SK-N-SH (cell line): ENCODE results near the gene EDN2. TPM values are rescaled to one million over a fixed set of nuclear protein-coding genes. Genes with fewer than 3 reads are reported as not detected.

Source experiments
- CTCF ChIA-PET: fragments of 300-600, 350-600 bp; formaldehyde crosslinking; extraction: SDS; loops from one replicate; lab custom pipeline; 2021; lab: Yijun Ruan, JAX
- POLR2A ChIA-PET: fragments of 350-600 bp; sonication (Branson Sonifier 250); formaldehyde crosslinking; extraction: SDS; loops from one replicate; lab custom pipeline; 2020; ENCODE audit warnings: antibody characterized with exemption, inconsistent platforms; lab: Yijun Ruan, JAX
- DNase-seq: peaks from one replicate; pipeline ENCODE4 v3.0.0; 2012
- H2AFZ ChIP-seq: fragments of 200-600 bp; sonication (generic); 2 replicates; pipeline ENCODE4 v1.8.1; 2016; ENCODE audit warnings: antibody characterized with exemption, mild to moderate bottlenecking, low read depth
- H3F3A ChIP-seq: fragments of 200-600 bp; sonication (generic); replicated peaks from 2 replicates; pipeline ENCODE3; 2016; ENCODE audit warnings: antibody characterized with exemption, mild to moderate bottlenecking; ENCODE audit not compliant: insufficient read depth
- H3K27ac ChIP-seq, 2 experiments: fragments of 200-500 bp in 1 of 2; fragments of 200-600 bp in 1 of 2; sonication (Bioruptor generic) in 1 of 2; sonication (generic), shearing (Covaris generic) in 1 of 2; 2 replicates each; pipeline versions ENCODE4 v1.5.1 to v1.6.1; 2014 to 2016; ENCODE audit warnings: low read depth in 2 of 2, inconsistent platforms in 1 of 2, low read length in 1 of 2, mild to moderate bottlenecking in 1 of 2, mixed read lengths in 1 of 2
- H3K27me3 ChIP-seq: fragments of 200-600 bp; sonication (generic), shearing (Covaris generic); 2 replicates; pipeline ENCODE4 v1.6.1; 2016; ENCODE audit warnings: mixed run types; ENCODE audit not compliant: insufficient read depth
- H3K36me3 ChIP-seq, 2 experiments: fragments of 200-500 bp in 1 of 2; fragments of 200-600 bp in 1 of 2; sonication (Bioruptor generic) in 1 of 2; sonication (generic) in 1 of 2; replicated peaks in 1 of 2; 2 replicates each; pipeline versions ENCODE3 to v1.5.1; 2014 to 2016; ENCODE audit warnings: low read length in 1 of 2, mild to moderate bottlenecking in 1 of 2; ENCODE audit not compliant: insufficient read depth in 2 of 2, control insufficient read depth in 1 of 2
- H3K4me1 ChIP-seq, 2 experiments: fragments of 200-500 bp in 1 of 2; fragments of 200-600 bp in 1 of 2; sonication (Bioruptor generic) in 1 of 2; sonication (generic), shearing (Covaris generic) in 1 of 2; 2 replicates each; pipeline versions ENCODE4 v1.5.1 to v1.6.1; 2014 to 2016; ENCODE audit warnings: low read depth in 1 of 2, low read length in 1 of 2, mixed run types in 1 of 2; ENCODE audit not compliant: insufficient read depth in 2 of 2, control insufficient read depth in 1 of 2
- H3K4me2 ChIP-seq: fragments of 200-600 bp; sonication (generic), shearing (Covaris generic); 2 replicates; pipeline ENCODE4 v1.6.1; 2017; ENCODE audit warnings: mixed run types
- H3K4me3 ChIP-seq, 2 experiments: fragments of 200-500 bp in 1 of 2; fragments of 200-600 bp in 1 of 2; sonication (Bioruptor generic) in 1 of 2; sonication (generic), shearing (Covaris generic) in 1 of 2; 2 replicates each; pipeline versions ENCODE4 v1.5.1 to v1.8.1; 2014 to 2016; ENCODE audit warnings: low read depth in 2 of 2, inconsistent platforms in 1 of 2, low read length in 1 of 2, mild to moderate bottlenecking in 1 of 2, mixed read lengths in 1 of 2, moderate library complexity in 1 of 2
- H3K79me2 ChIP-seq: fragments of 200-600 bp; sonication (generic); 2 replicates; pipeline ENCODE4 v1.8.1; 2017; ENCODE audit warnings: mild to moderate bottlenecking; ENCODE audit not compliant: insufficient read depth
- H3K9ac ChIP-seq: fragments of 200-600 bp; sonication (generic); 2 replicates; pipeline ENCODE4 v1.6.1; 2017; ENCODE audit warnings: mixed run types
- H3K9me2 ChIP-seq: fragments of 200-600 bp; sonication (generic); 2 replicates; pipeline ENCODE4 v1.6.1; 2017; ENCODE audit warnings: mixed run types
- H3K9me3 ChIP-seq: fragments of 200-600 bp; sonication (generic); 2 replicates; pipeline ENCODE4 v1.6.1; 2017; ENCODE audit warnings: mixed run types, mild to moderate bottlenecking, moderate library complexity
- H4K20me1 ChIP-seq: fragments of 200-600 bp; sonication (generic); 2 replicates; pipeline ENCODE4 v1.6.1; 2017; ENCODE audit warnings: mild to moderate bottlenecking, mixed run types; ENCODE audit not compliant: insufficient read depth
- CHD2 ChIP-seq: fragments of 150-350 bp; IDR thresholded peaks from 2 replicates; pipeline ENCODE4 v1.6.1; 2018; ENCODE audit warnings: low read length; ENCODE audit not compliant: partially characterized antibody
- CTCF ChIP-seq: fragments of 200-600 bp; sonication (generic); IDR thresholded peaks from 2 replicates; pipeline ENCODE4 v1.6.1; 2017; ENCODE audit warnings: antibody characterized with exemption, mild to moderate bottlenecking, moderate library complexity
- FOSL2 ChIP-seq: IDR thresholded peaks from 2 replicates; pipeline ENCODE4 v1.4.0; 2012; ENCODE audit warnings: low read depth, mild to moderate bottlenecking, moderate library complexity, borderline replicate concordance
- FOXJ3 ChIP-seq: sonication (generic); formaldehyde crosslinking; IDR thresholded peaks from 2 replicates; pipeline ENCODE4 v1.5.1; 2020; ENCODE audit warnings: mild to moderate bottlenecking, missing genetic modification reagents
- GABPA ChIP-seq: IDR thresholded peaks from 2 replicates; pipeline ENCODE4 v1.4.0; 2012; ENCODE audit warnings: low read depth, mild to moderate bottlenecking
- IRF3 ChIP-seq: fragments of 150-350 bp; IDR thresholded peaks from 2 replicates; pipeline ENCODE4 v1.6.1; 2016; ENCODE audit warnings: mild to moderate bottlenecking, low read depth, low read length
- MAX ChIP-seq: IDR thresholded peaks from 2 replicates; pipeline ENCODE4 v1.4.0; 2012; ENCODE audit warnings: low read depth
- MEF2A ChIP-seq: IDR thresholded peaks from 2 replicates; pipeline ENCODE4 v1.4.0; 2012; ENCODE audit warnings: low read depth, borderline replicate concordance
- NFIC ChIP-seq: IDR thresholded peaks from 2 replicates; pipeline ENCODE4 v1.4.0; 2012; ENCODE audit warnings: borderline replicate concordance
- PBX3 ChIP-seq: IDR thresholded peaks from 2 replicates; pipeline ENCODE4; 2012
- RAD21 ChIP-seq: IDR thresholded peaks from 2 replicates; pipeline ENCODE4 v1.6.1; 2012; ENCODE audit warnings: mild to moderate bottlenecking, low read length
- RFX5 ChIP-seq: IDR thresholded peaks from 2 replicates; pipeline ENCODE4 v1.6.1; 2012; ENCODE audit warnings: mild to moderate bottlenecking, improper control_type of control experiment, low read length
- RXRA ChIP-seq: IDR thresholded peaks from 2 replicates; pipeline ENCODE4 v1.4.0; 2012; ENCODE audit warnings: low read depth, mild to moderate bottlenecking, borderline replicate concordance
- TAF1 ChIP-seq: IDR thresholded peaks from 2 replicates; pipeline ENCODE4 v1.6.1; 2012; ENCODE audit warnings: low read depth, mild to moderate bottlenecking, low read length, moderate library complexity, borderline replicate concordance
- TCF12 ChIP-seq: IDR thresholded peaks from 2 replicates; pipeline ENCODE4 v1.4.0; 2012
- USF2 ChIP-seq: fragments of 150-350 bp; IDR thresholded peaks from 2 replicates; pipeline ENCODE4 v1.6.1; 2017; ENCODE audit warnings: antibody characterized with exemption, low read length, low read depth, borderline replicate concordance
- WGBS: methylation state at CpG from one replicate; pipeline ENCODE4 v1.1.6; 2017; ENCODE audit warnings: low lambda C conversion rate; 5-methylcytosine and 5-hydroxymethylcytosine counted together
- polyA plus RNA-seq, 3 experiments: library from polyadenylated mRNA; depleted of rRNA; stranded (reverse); fragments of >200 nt; gene quantifications; 2 replicates each; pipeline ENCODE4 v1.2.3, GENCODE V29; 2012

EDN2 gene
- polyA plus RNA-seq, 1 of the 3 experiments (the other 2 are of a cell fraction): 0.97 TPM

GRCh38 chr1:41486371-41487125 is 2.1 kb upstream of the EDN2 start (continued):
- TF ChIP-seq NFIC: no peak
- TF ChIP-seq CHD2: no peak

- Histone ChIP-seq H3K9me2 (no peaks in the 10 kb centered on the region), H3K4me1 (peaks cover 56 to 57% of the 10 kb centered on the region in 2 experiments), H3K27me3 (no peaks in the 10 kb centered on the region), H3K79me2 (0 out of 2 replicates have a peak, but pooled peaks cover 2% of the 10 kb centered on the region), H3K9me3 (no peaks in the 10 kb centered on the region), H3K9ac (peak overlapping the region; percentile 51; the same call in 1 of the 2 replicates), H2AFZ (no peak overlapping the region), H3K4me3 (no peak overlapping the region), H4K20me1 (no peaks in the 10 kb centered on the region), H3K36me3 (no peaks in the 10 kb centered on the region), H3K4me2 (peak overlapping the region; percentile 55), H3F3A (peaks cover 13% of the 10 kb centered on the region), H3K27ac (peak overlapping the region in 1 of 2 experiments; percentile 70; a peak in 2 of 4 replicates)
- DNase-seq: no peak
- CTCF ChIA-PET: interaction anchor here (1.1 to 2.6 kb wide), 3 partner anchors 11 to 203 kb away, joined by 3 to 13 read pairs (median 3); no protein-coding TSS in a partner anchor
- TF ChIP-seq PBX3 (no peak), MEF2A (no peak), FOSL2 (no peak), RXRA (no peak), IRF3 (no peak), FOXJ3 (CRISPR knock-in tag) (no peak), USF2 (no peak), CTCF (no peak), TCF12 (no peak), RFX5 (no peak), MAX (no peak), GABPA (no peak), TAF1 (no peak), RAD21 (no peak)
- POLR2A ChIA-PET: no interaction called here
- WGBS: 73% methylated on average over 2 of the region's 4 CpGs
Observed at GRCh38 chr1:41486053-41486370, 1.5 kb upstream of the EDN2 start.
